A549 (cell line): ENCODE results near the gene FANCF. TPM values are rescaled to one million over a fixed set of nuclear protein-coding genes. Genes with fewer than 3 reads are reported as not detected.

Experiments
- ATAC-seq, 2 experiments: fragments of 200-7000 bp in 1 of 2; fragments of >200 bp in 1 of 2; cut with Nextera tagmentation in 1 of 2; cut with Tn5 transposase in 1 of 2; 3 replicates each; pipeline versions ENCODE4 v1.8.0 to v1.9.1; 2018 to 2020; ENCODE audit warnings: mild to moderate bottlenecking in 1 of 2, moderate library complexity in 1 of 2
- CTCF ChIA-PET: fragments of 300-600 bp; sonication (Branson Sonifier 250); formaldehyde crosslinking; extraction: SDS; loops from one replicate; lab custom pipeline; 2021; ENCODE audit warnings: antibody characterized with exemption, inconsistent platforms; lab: Yijun Ruan, JAX
- POLR2A ChIA-PET: fragments of 350-600 bp; formaldehyde crosslinking; extraction: SDS; loops from one replicate; lab custom pipeline; 2021; ENCODE audit warnings: antibody characterized with exemption, inconsistent platforms; lab: Yijun Ruan, JAX
- DNase-seq, 2 experiments: peaks; one replicate each; pipeline versions ENCODE4 v3.0.0 to v3.0.0-alpha.2; 2011 to 2016; ENCODE audit warnings: low read depth in 1 of 2, low spot score in 1 of 2
- FAIRE-seq: peaks from 2 replicates; lab custom pipeline; 2011; peaks lifted over from hg19 to GRCh38; lab: Jason Lieb, UNC
- H3K27ac ChIP-seq, 2 experiments: fragments of >200 bp; sonication (Bioruptor Twin); formaldehyde crosslinking; 3 replicates each; pipeline ENCODE4 v1.5.1; 2016 to 2017
- H3K4me1 ChIP-seq: fragments of >200 bp; sonication (Bioruptor Twin); formaldehyde crosslinking; 3 replicates; pipeline ENCODE4 v1.6.1; 2016
- H3K4me2 ChIP-seq: fragments of >200 bp; sonication (Bioruptor Twin); formaldehyde crosslinking; 3 replicates; pipeline ENCODE4 v1.6.1; 2016
- H3K4me3 ChIP-seq: fragments of >200 bp; sonication (Bioruptor Twin); formaldehyde crosslinking; 3 replicates; pipeline ENCODE4 v1.5.1; 2016
- H3K9me3 ChIP-seq: fragments of >200 bp; sonication (Bioruptor Twin); formaldehyde crosslinking; 3 replicates; pipeline ENCODE4 v1.6.1; 2016
- ATOH8 ChIP-seq: fragments of 250-450 bp; sonication (Bioruptor Pico); IDR thresholded peaks from 2 replicates; pipeline ENCODE4 v1.5.0; 2020; ENCODE audit warnings: low read depth, mild to moderate bottlenecking, moderate library complexity
- BCL3 ChIP-seq: fragments of >200 bp; sonication (Bioruptor Twin); formaldehyde crosslinking; IDR thresholded peaks from 3 replicates; pipeline ENCODE4 v1.6.1; 2016
- CBX2 ChIP-seq: fragments of 200-600 bp; sonication (generic); IDR thresholded peaks from 2 replicates; pipeline ENCODE4 v1.6.1; 2016; ENCODE audit warnings: low read depth, mild to moderate bottlenecking, borderline replicate concordance
- CEBPB ChIP-seq, 2 experiments: fragments of >200 bp in 1 of 2; sonication (Bioruptor Twin) in 1 of 2; formaldehyde crosslinking in 1 of 2; IDR thresholded peaks; 2 replicates each; pipeline ENCODE4 v1.6.1; 2012 to 2016
- CHD4 ChIP-seq: fragments of 200-600 bp; sonication (generic); IDR thresholded peaks from 2 replicates; pipeline ENCODE4 v1.6.1; 2016; ENCODE audit warnings: antibody characterized with exemption, mild to moderate bottlenecking, borderline replicate concordance
- EHF ChIP-seq: fragments of 250-450 bp; sonication (Bioruptor Pico); IDR thresholded peaks from 2 replicates; pipeline ENCODE4 v1.5.0; 2020; ENCODE audit warnings: mild to moderate bottlenecking
- FOSB ChIP-seq: fragments of 250-450 bp; sonication (Bioruptor Pico); IDR thresholded peaks from 2 replicates; pipeline ENCODE4 v1.5.0; 2020; ENCODE audit warnings: mild to moderate bottlenecking, moderate library complexity
- FOSL2 ChIP-seq, 2 experiments: fragments of 450-650 bp in 1 of 2; fragments of >200 bp in 1 of 2; sonication (Bioruptor Twin) in 1 of 2; formaldehyde crosslinking; IDR thresholded peaks; 2 replicates each; pipeline versions ENCODE4 v1.5.0 to v1.6.1; 2016 to 2020; ENCODE audit warnings: mild to moderate bottlenecking in 1 of 2, moderate library complexity in 1 of 2
- FOXS1 ChIP-seq: fragments of 250-450 bp; sonication (Bioruptor Pico); IDR thresholded peaks from 2 replicates; pipeline ENCODE4 v1.5.0; 2020; ENCODE audit warnings: mild to moderate bottlenecking, moderate library complexity
- HEYL ChIP-seq: fragments of 250-450 bp; sonication (Bioruptor Pico); IDR thresholded peaks from 2 replicates; pipeline ENCODE4 v1.8.0; 2021; ENCODE audit warnings: mild to moderate bottlenecking, moderate library complexity
- HOXB13 ChIP-seq: fragments of 250-450 bp; sonication (Bioruptor Pico); IDR thresholded peaks from 2 replicates; pipeline ENCODE4 v1.5.0; 2020; ENCODE audit warnings: low read depth, mild to moderate bottlenecking, moderate library complexity
- JUN ChIP-seq, 2 experiments: fragments of >200 bp; sonication (Bioruptor Twin); formaldehyde crosslinking; IDR thresholded peaks; 2 replicates in 1 of 2; 3 replicates in 1 of 2; pipeline ENCODE4 v1.6.1; 2016 to 2017
- MAFK ChIP-seq: fragments of 450-650 bp; IDR thresholded peaks from 2 replicates; pipeline ENCODE4 v1.6.1; 2014; ENCODE audit not compliant: partially characterized antibody
- MAX ChIP-seq: IDR thresholded peaks from 2 replicates; pipeline ENCODE4 v1.6.1; 2012
- PBX3 ChIP-seq: IDR thresholded peaks from 2 replicates; pipeline ENCODE4 v1.6.1; 2012
- PHF8 ChIP-seq: fragments of 200-600 bp; sonication (generic); IDR thresholded peaks from 2 replicates; pipeline ENCODE4 v1.6.1; 2016; ENCODE audit warnings: low read depth, mild to moderate bottlenecking, antibody characterized with exemption, moderate library complexity, borderline replicate concordance
- RFX5 ChIP-seq: fragments of 450-650 bp; IDR thresholded peaks from 2 replicates; pipeline ENCODE4 v1.7.1; 2014; ENCODE audit warnings: antibody characterized with exemption, mild to moderate bottlenecking, moderate library complexity
- TFCP2L1 ChIP-seq: fragments of 250-450 bp; sonication (Bioruptor Pico); IDR thresholded peaks from 2 replicates; pipeline ENCODE4 v1.5.0; 2021; ENCODE audit warnings: mild to moderate bottlenecking
- ZC3H11A ChIP-seq: fragments of 450-650 bp; IDR thresholded peaks from 2 replicates; pipeline ENCODE4 v1.6.1; 2014; ENCODE audit warnings: antibody characterized with exemption, mild to moderate bottlenecking
- ZSCAN20 ChIP-seq: fragments of 250-450 bp; sonication (Bioruptor Pico); IDR thresholded peaks from 2 replicates; pipeline ENCODE4 v1.8.0; 2022; ENCODE audit warnings: mild to moderate bottlenecking, moderate library complexity
- WGBS: methylation state at CpG from one replicate; pipeline ENCODE4 v1.1.6; 2017; ENCODE audit errors: missing lambda C conversion rate; 5-methylcytosine and 5-hydroxymethylcytosine counted together
- polyA plus RNA-seq, 4 experiments: library from polyadenylated mRNA; depleted of rRNA in 3 of 4; stranded (reverse); fragments of >200 nt; fragmentation: RNase III in 1 of 4; extraction: RNeasy Plus Mini Kit Qiagen cat#74134 plus additional on column Dnase treatment in 1 of 4; gene quantifications; 2 replicates in 3 of 4; 3 replicates in 1 of 4; pipeline ENCODE4 v1.2.3, GENCODE V29; 2011 to 2017

Gene FANCF
- polyA plus RNA-seq, 2 of the 4 experiments (the other 2 are of a cell fraction) = 10.9 to 11.1 TPM

- H3K4me1 ChIP-seq = 0 out of 3 replicates have a peak, but pooled peaks cover 4% of the 10 kb centered on the region
- no peak overlapping the region for H3K27ac ChIP-seq
- no peaks in the 10 kb centered on the region for H3K9me3 ChIP-seq
- POLR2A ChIA-PET = no interaction called here
- DNase-seq = peak in 1 of 2 experiments; percentile 4
- FAIRE-seq = no peak
- no peak for TF ChIP-seq FOSL2 (IDR thresholded peaks at IDR 0.05)
- no peak for TF ChIP-seq FOSL2 (CRISPR knock-in tag; IDR thresholded peaks at IDR 0.05)
- no peak for TF ChIP-seq HOXB13 (CRISPR knock-in tag)
- no peak for TF ChIP-seq MAFK
- no peak for TF ChIP-seq ZC3H11A
- TF ChIP-seq RFX5 = no peak
- TF ChIP-seq, all 56 proteins: peak for 0
- ATAC-seq = no peak
- CTCF ChIA-PET = no interaction called here
- Histone ChIP-seq H3K4me3 (no peak overlapping the region), H3K4me2 (peak overlapping the region; percentile 15)
- WGBS = 16% methylated on average over 4 of the region's 4 CpGs
Observed at GRCh38 chr11:22674470-22675439, 49.1 kb upstream of the FANCF start.

- POLR2A ChIA-PET = no interaction called here
- H3K4me1 ChIP-seq = peaks cover 4% of the 10 kb centered on the region; the same call in 1 of the 3 replicates
- no peak for ATAC-seq
- no peak for FAIRE-seq
- no peak overlapping the region for H3K27ac ChIP-seq
- H3K4me2 ChIP-seq = no peak overlapping the region
- no peak for DNase-seq
- H3K4me3 ChIP-seq = no peak overlapping the region
- CTCF ChIA-PET = interaction anchor here (1.3 to 1.4 kb wide), 2 partner anchors 116 to 158 kb away, joined by 3 to 6 read pairs; partner anchors contain the start of gene SVIP
- WGBS = 13% methylated on average over 2 of the region's 2 CpGs
- H3K9me3 ChIP-seq = no peaks in the 10 kb centered on the region
- TF ChIP-seq ATOH8 (CRISPR knock-in tag) (no peak), JUN (IDR thresholded peaks at IDR 0.05) (no peak), CHD4 (no peak), PHF8 (no peak), MAX (no peak), ZSCAN20 (CRISPR knock-in tag) (no peak), HEYL (no peak), PBX3 (no peak), RFX5 (no peak), FOSL2 (IDR thresholded peaks at IDR 0.05) (no peak), FOSL2 (CRISPR knock-in tag; IDR thresholded peaks at IDR 0.05) (no peak), FOSB (no peak), CEBPB (IDR thresholded peaks at IDR 0.05) (no peak), TFCP2L1 (no peak), EHF (CRISPR knock-in tag) (no peak), CBX2 (no peak), BCL3 (no peak), ZC3H11A (no peak), FOXS1 (no peak)
Observed at GRCh38 chr11:22671751-22672150, 46.1 kb upstream of the FANCF start.
